Endodermal cell (in vitro differentiated cells): ENCODE results near the gene CORO1C. TPM values are rescaled to one million over a fixed set of nuclear protein-coding genes. Genes with fewer than 3 reads are reported as not detected.

ENCODE experiments used
- DNase-seq: peaks from one replicate; pipeline ENCODE4 v3.0.0-alpha.2; 2017
- H3K27ac ChIP-seq: 2 replicates; pipeline ENCODE4 v1.5.1; 2013; ENCODE audit warnings: mild to moderate bottlenecking, low read depth, low read length, moderate library complexity
- H3K27me3 ChIP-seq: 2 replicates; pipeline ENCODE4 v1.6.1; 2013; ENCODE audit warnings: mild to moderate bottlenecking, low read length, moderate library complexity; ENCODE audit not compliant: insufficient read depth, control insufficient read depth, poor library complexity, severe bottlenecking
- H3K36me3 ChIP-seq: 2 replicates; pipeline ENCODE4 v1.7.0; 2013; ENCODE audit warnings: mild to moderate bottlenecking, low read length, moderate library complexity; ENCODE audit not compliant: control insufficient read depth, insufficient read depth
- H3K4me1 ChIP-seq: one replicate; pipeline ENCODE4 v1.7.0; 2013; ENCODE audit warnings: low read length; ENCODE audit not compliant: control insufficient read depth, insufficient read depth
- H3K4me3 ChIP-seq: 2 replicates; pipeline ENCODE4 v1.5.1; 2013; ENCODE audit warnings: mild to moderate bottlenecking, low read length, moderate library complexity
- H3K9ac ChIP-seq: 2 replicates; pipeline ENCODE4 v1.6.1; 2013; ENCODE audit warnings: mild to moderate bottlenecking, low read length, moderate library complexity; ENCODE audit not compliant: poor library complexity, severe bottlenecking; ENCODE audit errors: extremely low read depth
- H3K9me3 ChIP-seq: 2 replicates; pipeline ENCODE4 v1.6.1; 2013; ENCODE audit warnings: mild to moderate bottlenecking, low read length, moderate library complexity; ENCODE audit not compliant: control insufficient read depth
- H3K27ac Mint-ChIP-seq: 2 replicates; pipeline ENCODE4 v1.8.0; 2020; ENCODE audit warnings: mixed read lengths
- H3K27me3 Mint-ChIP-seq: 2 replicates; pipeline ENCODE4 v1.8.0; 2021; ENCODE audit warnings: mild to moderate bottlenecking, mixed read lengths; ENCODE audit not compliant: insufficient read depth
- H3K36me3 Mint-ChIP-seq: 2 replicates; pipeline ENCODE4 v1.8.0; 2020; ENCODE audit warnings: low read depth, mixed read lengths
- H3K4me1 Mint-ChIP-seq: 2 replicates; pipeline ENCODE4 v1.8.0; 2020; ENCODE audit warnings: mixed read lengths
- H3K4me3 Mint-ChIP-seq: 2 replicates; pipeline ENCODE4 v1.8.0; 2020; ENCODE audit warnings: mild to moderate bottlenecking, moderate library complexity, mixed read lengths
- H3K9me3 Mint-ChIP-seq: 2 replicates; pipeline ENCODE4 v1.8.0; 2020; ENCODE audit warnings: mild to moderate bottlenecking, mixed read lengths
- WGBS, 2 experiments: methylation state at CpG; one replicate each; pipeline versions ENCODE4 v1.1.5 to v1.1.7; 2013; ENCODE audit warnings: missing lambda C conversion rate in 2 of 2, mixed read lengths in 1 of 2; ENCODE audit not compliant: insufficient coverage in 1 of 2, insufficient read length in 1 of 2; 5-methylcytosine and 5-hydroxymethylcytosine counted together
- total RNA-seq, 2 donors: library from RNA; stranded (reverse); fragmentation: NEBNext Ultra II Directional in 1 of 2; extraction: Animal tissue kit (Norgen Biotek cat#: 25700) in 1 of 2; gene quantifications; 2 replicates in 1 of 2; 3 replicates in 1 of 2; pipeline ENCODE4 v1.2.1, GENCODE V29; 2021
- TF ChIP-seq, protein P1 (sequence below): fragments of 200-600 bp; sonication (generic); conservative IDR thresholded peaks from 2 replicates; pipeline ENCODE4 v1.5.0; 2021; ENCODE audit warnings: antibody characterized with exemption, mild to moderate bottlenecking

CORO1C gene
- total RNA-seq, 2 donors from 2014 or later = 122 to 125 TPM

DNA sequence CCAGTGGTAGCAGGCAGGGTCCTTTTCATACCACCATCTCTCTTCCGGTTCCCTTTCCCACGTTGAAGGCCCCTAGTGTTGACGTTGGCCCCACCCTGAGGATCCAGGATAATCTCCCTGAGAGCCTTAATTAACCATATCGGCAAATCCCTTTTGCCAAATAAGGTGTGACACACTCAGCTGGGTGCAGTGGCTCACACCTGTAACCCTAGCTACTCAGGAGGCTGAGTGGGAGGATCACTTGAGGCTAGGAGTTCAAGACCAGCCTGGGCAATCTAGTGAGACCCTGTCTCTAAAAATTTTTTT, 130.7 kb downstream of the CORO1C start:
- no peak overlapping the region for H3K4me3 Mint-ChIP-seq

DNA sequence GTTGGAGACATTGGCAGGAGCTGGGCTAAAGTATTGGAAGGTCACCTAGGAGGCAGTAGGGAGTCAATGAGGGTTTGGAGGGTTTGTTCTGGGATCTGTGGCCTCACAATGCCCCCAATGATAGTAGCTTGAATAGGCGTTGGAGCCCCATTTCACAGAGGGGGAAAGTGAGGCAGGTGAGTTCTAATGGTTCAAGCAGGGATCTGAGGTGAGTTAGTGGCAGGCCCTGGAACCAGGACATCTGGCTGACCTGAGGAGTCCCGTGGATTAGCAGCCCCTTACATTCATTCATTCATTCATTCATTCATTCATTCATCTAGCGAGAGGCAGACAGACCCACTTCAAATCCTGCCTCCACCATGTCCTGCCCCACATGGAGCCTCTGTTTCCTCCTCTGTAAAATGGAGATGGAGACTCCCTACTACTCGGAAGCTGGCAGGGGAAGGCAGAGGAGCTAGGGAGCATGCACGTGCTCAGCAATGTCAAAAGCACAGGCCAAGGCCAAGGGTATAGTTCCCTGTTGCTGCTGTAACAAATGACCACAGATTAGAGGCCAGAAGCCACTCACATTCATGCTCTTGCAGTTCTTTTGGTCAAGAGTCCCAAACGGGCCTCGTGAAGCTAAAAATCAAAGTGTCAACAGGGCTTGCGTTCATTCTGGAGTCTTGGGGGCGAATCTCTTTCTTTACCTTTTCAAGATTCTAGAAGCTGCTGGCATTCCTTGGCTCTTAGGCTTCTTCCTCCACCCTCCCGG, 131.2 kb downstream of the CORO1C start:
- no peak overlapping the region for H3K27ac ChIP-seq
- H3K27me3 ChIP-seq = no peaks in the 10 kb centered on the region
- WGBS, 2 experiments = 89 to 91% methylated on average over 8 to 10 of the region's 10 CpGs
- no peaks in the 10 kb centered on the region for H3K9me3 ChIP-seq
- H3K9ac ChIP-seq = no peak overlapping the region
- Mint-ChIP-seq H3K9me3 (no peaks in the 10 kb centered on the region), H3K27ac (no peak overlapping the region), H3K36me3 (no peaks in the 10 kb centered on the region), H3K27me3 (peaks cover 2% of the 10 kb centered on the region), H3K4me3 (no peak overlapping the region), H3K4me1 (no peaks in the 10 kb centered on the region)
- H3K36me3 ChIP-seq = no peaks in the 10 kb centered on the region
- DNase-seq = no peak
- no peak overlapping the region for H3K4me3 ChIP-seq
- H3K4me1 ChIP-seq = no peaks in the 10 kb centered on the region
- TF ChIP-seq, protein P1, sequence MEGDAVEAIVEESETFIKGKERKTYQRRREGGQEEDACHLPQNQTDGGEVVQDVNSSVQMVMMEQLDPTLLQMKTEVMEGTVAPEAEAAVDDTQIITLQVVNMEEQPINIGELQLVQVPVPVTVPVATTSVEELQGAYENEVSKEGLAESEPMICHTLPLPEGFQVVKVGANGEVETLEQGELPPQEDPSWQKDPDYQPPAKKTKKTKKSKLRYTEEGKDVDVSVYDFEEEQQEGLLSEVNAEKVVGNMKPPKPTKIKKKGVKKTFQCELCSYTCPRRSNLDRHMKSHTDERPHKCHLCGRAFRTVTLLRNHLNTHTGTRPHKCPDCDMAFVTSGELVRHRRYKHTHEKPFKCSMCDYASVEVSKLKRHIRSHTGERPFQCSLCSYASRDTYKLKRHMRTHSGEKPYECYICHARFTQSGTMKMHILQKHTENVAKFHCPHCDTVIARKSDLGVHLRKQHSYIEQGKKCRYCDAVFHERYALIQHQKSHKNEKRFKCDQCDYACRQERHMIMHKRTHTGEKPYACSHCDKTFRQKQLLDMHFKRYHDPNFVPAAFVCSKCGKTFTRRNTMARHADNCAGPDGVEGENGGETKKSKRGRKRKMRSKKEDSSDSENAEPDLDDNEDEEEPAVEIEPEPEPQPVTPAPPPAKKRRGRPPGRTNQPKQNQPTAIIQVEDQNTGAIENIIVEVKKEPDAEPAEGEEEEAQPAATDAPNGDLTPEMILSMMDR = peak; percentile 40

More for the DNA sequence above, 130.7 kb downstream of the CORO1C start:
- DNase-seq = no peak
- Mint-ChIP-seq H3K36me3 (no peaks in the 10 kb centered on the region), H3K9me3 (no peaks in the 10 kb centered on the region), H3K27me3 (peaks cover 2% of the 10 kb centered on the region), H3K27ac (no peak overlapping the region), H3K4me1 (no peaks in the 10 kb centered on the region)
- no peaks in the 10 kb centered on the region for H3K27me3 ChIP-seq
- H3K9me3 ChIP-seq = no peaks in the 10 kb centered on the region
- TF ChIP-seq, protein P1 = no peak
- no peak overlapping the region for H3K27ac ChIP-seq
- H3K9ac ChIP-seq = no peak overlapping the region
- 68 to 89% methylated on average over 1 to 4 of the region's 4 CpGs for WGBS, 2 experiments
- H3K4me3 ChIP-seq = no peak overlapping the region
- H3K4me1 ChIP-seq = no peaks in the 10 kb centered on the region
- no peaks in the 10 kb centered on the region for H3K36me3 ChIP-seq

DNA sequence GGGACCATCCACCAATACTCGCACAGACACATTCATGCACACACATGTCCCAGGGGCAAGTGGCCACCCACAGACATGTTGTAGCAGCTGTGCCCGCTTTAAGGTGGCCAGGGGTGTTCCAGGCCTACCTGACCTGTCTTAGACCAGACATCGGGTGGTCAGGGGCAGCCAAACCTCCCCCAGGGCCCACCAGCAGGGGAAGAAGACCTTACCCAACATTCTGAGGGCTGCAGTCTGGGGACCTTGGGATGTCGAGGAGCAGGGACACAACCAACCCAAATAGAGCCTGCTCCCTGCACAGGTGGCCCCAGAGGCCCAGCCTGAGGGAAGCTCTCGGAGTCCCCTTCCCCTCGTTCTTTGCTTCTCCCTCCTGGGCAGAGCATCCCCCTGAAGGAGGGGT, 131.8 kb downstream of the CORO1C start:
- Histone ChIP-seq H3K27ac (no peak overlapping the region), H3K9ac (no peak overlapping the region), H3K9me3 (no peaks in the 10 kb centered on the region), H3K4me1 (no peaks in the 10 kb centered on the region), H3K27me3 (no peaks in the 10 kb centered on the region), H3K4me3 (no peak overlapping the region), H3K36me3 (no peaks in the 10 kb centered on the region)
- H3K27ac Mint-ChIP-seq = no peak overlapping the region
- no peaks in the 10 kb centered on the region for H3K9me3 Mint-ChIP-seq
- H3K4me1 Mint-ChIP-seq = no peaks in the 10 kb centered on the region
- WGBS, 2 experiments = 79% methylated on average over 6 of the region's 6 CpGs; no CpG with 5 or more reads in 1 of the 2 experiments
- no peak overlapping the region for H3K4me3 Mint-ChIP-seq
- TF ChIP-seq, protein P1 = no peak
- no peaks in the 10 kb centered on the region for H3K36me3 Mint-ChIP-seq
- DNase-seq = no peak
- peaks cover 2% of the 10 kb centered on the region for H3K27me3 Mint-ChIP-seq
